ENCODE data around the gene WSCD1.

The WSCD1 gene

GRCh38 chr17:6069539-6070429 lies at the start of gene WSCD1:
WSCD1 (plus strand) TSS chr17:6070379; CDS start chr17:6080659, 10,280 bp downstream.
- no peak for FAIRE-seq

GRCh38 chr17:6021011-6021400 lies 49.2 kb upstream of the WSCD1 start:
- no peak for FAIRE-seq

- no peak for FAIRE-seq
Observed at GRCh38 chr17:6021627-6022026, 48.6 kb upstream of the WSCD1 start.

- FAIRE-seq = no peak
Observed at GRCh38 chr17:6023036-6023831, 46.9 kb upstream of the WSCD1 start.

- no peak for FAIRE-seq
Observed at GRCh38 chr17:6024576-6024975, 45.6 kb upstream of the WSCD1 start.

- no peak for FAIRE-seq
Observed at GRCh38 chr17:6027342-6028024, 42.7 kb upstream of the WSCD1 start.

- no peak for FAIRE-seq
Observed at GRCh38 chr17:6028294-6028693, 41.9 kb upstream of the WSCD1 start.

GRCh38 chr17:6035801-6036394 lies 34.3 kb upstream of the WSCD1 start:
- FAIRE-seq = no peak

- FAIRE-seq = no peak
Observed at GRCh38 chr17:6040504-6040903, 29.7 kb upstream of the WSCD1 start.

GRCh38 chr17:6041246-6041645 lies 28.9 kb upstream of the WSCD1 start:
- FAIRE-seq = no peak

GRCh38 chr17:6043405-6043804 lies 26.8 kb upstream of the WSCD1 start:
- no peak for FAIRE-seq

GRCh38 chr17:6044261-6044660 lies 25.9 kb upstream of the WSCD1 start:
- no peak for FAIRE-seq

- FAIRE-seq = no peak
Observed at GRCh38 chr17:6045621-6046357, 24.4 kb upstream of the WSCD1 start.

- FAIRE-seq = no peak
Observed at GRCh38 chr17:6046431-6046830, 23.7 kb upstream of the WSCD1 start.

- FAIRE-seq = no peak
Observed at GRCh38 chr17:6046931-6047330, 23.2 kb upstream of the WSCD1 start.

GRCh38 chr17:6047966-6048365 lies 22.2 kb upstream of the WSCD1 start:
- no peak for FAIRE-seq

- no peak for FAIRE-seq
Observed at GRCh38 chr17:6048486-6048885, 21.7 kb upstream of the WSCD1 start.

GRCh38 chr17:6052926-6053325 lies 17.3 kb upstream of the WSCD1 start:
- FAIRE-seq = no peak

GRCh38 chr17:6054372-6054771 lies 15.8 kb upstream of the WSCD1 start:
- no peak for FAIRE-seq

- no peak for FAIRE-seq
Observed at GRCh38 chr17:6056104-6056503, 14.1 kb upstream of the WSCD1 start.

GRCh38 chr17:6057562-6057961 lies 12.6 kb upstream of the WSCD1 start:
- FAIRE-seq = no peak

- FAIRE-seq = no peak
Observed at GRCh38 chr17:6059406-6059805, 10.8 kb upstream of the WSCD1 start.

Measured in colon (tissue), 2 donors.